Measurements from ENCODE around the gene THRA. TPM values are rescaled to one million over a fixed set of nuclear protein-coding genes. Genes with fewer than 3 reads are reported as not detected.

The THRA gene
- polyA plus RNA-seq, 1 of the 3 experiments (the other 2 are of a cell fraction): 23.1 TPM

DNA sequence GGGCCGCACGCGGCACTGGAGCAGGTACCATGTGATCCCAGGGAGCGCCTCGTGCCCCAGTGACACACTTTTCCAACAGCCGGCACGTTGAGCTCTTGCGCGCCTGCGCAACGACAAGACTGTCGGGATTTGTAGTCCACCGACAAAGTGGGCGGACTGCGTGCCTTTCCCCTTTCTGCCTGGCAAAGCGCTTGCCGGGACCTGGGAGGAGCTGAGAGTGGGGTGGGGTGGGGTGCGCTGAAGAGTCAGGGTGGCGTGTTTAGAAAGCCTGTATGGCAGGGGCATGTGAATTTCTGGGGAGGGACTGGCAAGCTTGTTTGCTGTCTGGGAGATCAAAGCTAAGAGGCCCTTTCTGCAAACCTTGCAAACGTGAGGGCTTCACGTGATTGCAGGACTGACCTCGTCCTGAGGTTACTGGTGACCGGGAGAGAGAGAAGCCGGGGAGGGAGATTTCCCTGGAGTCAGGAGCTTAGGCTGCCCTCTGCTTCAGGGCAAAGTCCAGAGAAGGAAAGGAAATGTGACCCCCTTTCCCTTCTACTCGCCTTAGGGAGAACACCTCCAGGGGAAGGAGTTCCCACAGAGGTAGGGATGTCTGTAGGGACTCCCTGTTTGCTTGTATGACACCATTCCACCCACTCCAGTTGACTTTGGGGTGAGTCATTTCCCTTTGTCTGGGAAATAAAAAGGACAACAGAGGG, 38.1 kb downstream of the THRA start:
- POLR2A ChIA-PET: interaction anchor here (0.6 to 3.3 kb wide), 5 partner anchors 9 to 66 kb away, joined by 3 to 25 read pairs (median 4); partner anchors contain the start of gene CASC3
- Histone ChIP-seq H3K4me3 (ENCODE audit: low read depth in 2 of 2, low read length in 1 of 2) (peak overlapping the region; percentile 73 to 96), H3K4me1 (ENCODE audit: control insufficient read depth in 1 of 2, insufficient read depth in 2 of 2, low read depth in 1 of 2, low read length in 1 of 2) (peaks cover 14 to 28% of the 10 kb centered on the region in 2 experiments; a peak in 1 of 4 replicates), H2AFZ (ENCODE audit: low read depth) (peak overlapping the region; percentile 60; the same call in 1 of the 2 replicates), H3K27me3 (ENCODE audit: insufficient read depth) (no peaks in the 10 kb centered on the region), H3F3A (replicated peaks; ENCODE audit: insufficient read depth) (peaks cover 7% of the 10 kb centered on the region), H3K9me3 (no peaks in the 10 kb centered on the region), H3K4me2 (peak overlapping the region; percentile 96), H3K79me2 (ENCODE audit: insufficient read depth) (peaks cover 31% of the 10 kb centered on the region), H3K9ac (peak overlapping the region; percentile 99), H4K20me1 (ENCODE audit: insufficient read depth) (0 out of 2 replicates have a peak, but pooled peaks cover 5% of the 10 kb centered on the region), H3K9me2 (no peaks in the 10 kb centered on the region), H3K36me3 (replicated peaks in 1 of 2; ENCODE audit: control insufficient read depth in 1 of 2, insufficient read depth in 2 of 2, low read length in 1 of 2) (peaks cover 10 to 15% of the 10 kb centered on the region in 2 experiments), H3K27ac (ENCODE audit: low read depth in 2 of 2, low read length in 1 of 2) (peak overlapping the region; percentile 70 to 95)
- DNase-seq: peak; percentile 95
- peak; percentile 77 for TF ChIP-seq FOSL2 (IDR thresholded peaks at IDR 0.05; ENCODE audit: borderline replicate concordance, low read depth)
- TF ChIP-seq NRF1 (IDR thresholded peaks at IDR 0.05; ENCODE audit: low read depth, low read length): peak; percentile 95
- no peak for TF ChIP-seq SMC3 (IDR thresholded peaks at IDR 0.05; ENCODE audit: low read depth, low read length)
- TF ChIP-seq TCF12 (IDR thresholded peaks at IDR 0.05): peak; percentile 42; the same call in 1 of the 2 replicates
- TF ChIP-seq MXI1 (IDR thresholded peaks at IDR 0.05; ENCODE audit: low read depth, low read length): peak; percentile 99
- TF ChIP-seq RAD21 (IDR thresholded peaks at IDR 0.05; ENCODE audit: low read length): no peak; the same call in 1 of the 2 replicates
- TF ChIP-seq, protein P1, sequence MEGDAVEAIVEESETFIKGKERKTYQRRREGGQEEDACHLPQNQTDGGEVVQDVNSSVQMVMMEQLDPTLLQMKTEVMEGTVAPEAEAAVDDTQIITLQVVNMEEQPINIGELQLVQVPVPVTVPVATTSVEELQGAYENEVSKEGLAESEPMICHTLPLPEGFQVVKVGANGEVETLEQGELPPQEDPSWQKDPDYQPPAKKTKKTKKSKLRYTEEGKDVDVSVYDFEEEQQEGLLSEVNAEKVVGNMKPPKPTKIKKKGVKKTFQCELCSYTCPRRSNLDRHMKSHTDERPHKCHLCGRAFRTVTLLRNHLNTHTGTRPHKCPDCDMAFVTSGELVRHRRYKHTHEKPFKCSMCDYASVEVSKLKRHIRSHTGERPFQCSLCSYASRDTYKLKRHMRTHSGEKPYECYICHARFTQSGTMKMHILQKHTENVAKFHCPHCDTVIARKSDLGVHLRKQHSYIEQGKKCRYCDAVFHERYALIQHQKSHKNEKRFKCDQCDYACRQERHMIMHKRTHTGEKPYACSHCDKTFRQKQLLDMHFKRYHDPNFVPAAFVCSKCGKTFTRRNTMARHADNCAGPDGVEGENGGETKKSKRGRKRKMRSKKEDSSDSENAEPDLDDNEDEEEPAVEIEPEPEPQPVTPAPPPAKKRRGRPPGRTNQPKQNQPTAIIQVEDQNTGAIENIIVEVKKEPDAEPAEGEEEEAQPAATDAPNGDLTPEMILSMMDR (IDR thresholded peaks at IDR 0.05): no peak
- peak; percentile 55; the same call in 1 of the 2 replicates for TF ChIP-seq RXRA (IDR thresholded peaks at IDR 0.05; ENCODE audit: borderline replicate concordance, low read depth)
- TF ChIP-seq, protein P2, sequence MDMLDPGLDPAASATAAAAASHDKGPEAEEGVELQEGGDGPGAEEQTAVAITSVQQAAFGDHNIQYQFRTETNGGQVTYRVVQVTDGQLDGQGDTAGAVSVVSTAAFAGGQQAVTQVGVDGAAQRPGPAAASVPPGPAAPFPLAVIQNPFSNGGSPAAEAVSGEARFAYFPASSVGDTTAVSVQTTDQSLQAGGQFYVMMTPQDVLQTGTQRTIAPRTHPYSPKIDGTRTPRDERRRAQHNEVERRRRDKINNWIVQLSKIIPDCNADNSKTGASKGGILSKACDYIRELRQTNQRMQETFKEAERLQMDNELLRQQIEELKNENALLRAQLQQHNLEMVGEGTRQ (IDR thresholded peaks at IDR 0.05; ENCODE audit: borderline replicate concordance, low read depth, low read length): peak; percentile 82
- TF ChIP-seq USF1 (IDR thresholded peaks at IDR 0.05; ENCODE audit: borderline replicate concordance, low read depth): peak; percentile 84
- TF ChIP-seq SIN3A (IDR thresholded peaks at IDR 0.05; ENCODE audit: borderline replicate concordance, low read depth, low read length): no peak; the same call in 1 of the 2 replicates
- no peak for TF ChIP-seq EZH2phosphoT487 (IDR thresholded peaks at IDR 0.05; ENCODE audit: borderline replicate concordance, low read depth)
- peak; percentile 70 for TF ChIP-seq CHD2 (IDR thresholded peaks at IDR 0.05; ENCODE audit: low read length, partially characterized antibody)
- peak; percentile 99 for TF ChIP-seq MAX (IDR thresholded peaks at IDR 0.05; ENCODE audit: low read depth)
- TF ChIP-seq JUND (IDR thresholded peaks at IDR 0.05): peak; percentile 70
- 1% methylated on average over 24 of the region's 25 CpGs for WGBS (ENCODE audit: low lambda C conversion rate)
- CTCF ChIA-PET: interaction anchor here (0.9 to 12.5 kb wide), 10 partner anchors 11 to 122 kb away, joined by 3 to 98 read pairs (median 6); partner anchors contain the start of gene THRA

Measured in SK-N-SH (cell line).